ENCODE data around the gene ZNF805. TPM values are rescaled to one million over a fixed set of nuclear protein-coding genes. Genes with fewer than 3 reads are reported as not detected.

The ZNF805 gene
- total and polyA plus RNA-seq, 2 donors (not counting 3 experiments of a cell fraction or from before 2014, with no cell fraction given) = 1.6 to 8.6 TPM

DNA sequence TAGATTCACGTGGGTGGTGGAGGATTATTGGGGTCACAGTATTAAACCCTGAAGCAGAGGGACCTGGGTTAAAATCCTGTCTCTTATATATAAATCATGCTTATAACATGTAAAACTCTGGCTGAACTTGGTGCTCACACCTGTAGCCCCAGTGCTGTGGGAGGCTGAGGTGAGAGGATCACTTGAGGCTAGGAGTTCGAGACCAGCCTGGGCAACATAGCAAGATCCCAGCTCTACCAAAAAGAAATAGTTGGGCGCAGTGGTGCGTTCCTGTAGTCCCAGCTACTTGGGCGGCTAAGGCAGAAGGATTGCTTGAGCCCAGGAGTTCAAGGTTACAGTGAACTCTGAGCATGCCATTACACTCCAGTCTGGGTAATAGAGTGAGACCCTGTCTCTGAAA is 2.4 kb downstream of the ZNF805 start:
- H3K79me2 ChIP-seq (ENCODE audit: control insufficient read depth, insufficient read depth, low read length) = peaks cover 30% of the 10 kb centered on the region

DNA sequence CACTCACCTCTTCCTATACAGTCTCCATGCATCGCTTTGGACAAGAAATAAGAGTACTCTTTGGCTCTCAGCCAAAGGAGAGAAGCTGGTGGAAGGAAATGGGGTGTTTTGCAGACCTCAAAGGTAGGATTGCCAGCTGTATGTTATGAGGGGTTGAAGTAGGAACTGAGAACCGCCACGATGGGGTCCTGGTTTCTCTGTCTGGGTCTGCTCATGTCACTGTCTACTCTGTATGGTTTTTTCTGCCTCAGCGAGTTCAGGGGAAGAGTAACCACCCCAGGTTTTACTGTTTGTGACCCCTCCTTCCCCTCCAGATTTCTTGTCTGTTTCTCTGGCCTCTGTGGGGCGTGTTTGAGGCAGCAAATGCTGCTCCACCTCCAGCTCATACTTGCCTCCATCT is 4.1 kb downstream of the ZNF805 start:
- Histone ChIP-seq H3K9me1 (replicated peaks; ENCODE audit: control insufficient read depth, extremely low read depth, insufficient read depth, low read length) (no peaks in the 10 kb centered on the region), H3K36me3 (ENCODE audit: control insufficient read depth in 2 of 2, extremely low read depth in 1 of 2, insufficient read depth in 2 of 2, low read length in 2 of 2) (peaks cover 7 to 24% of the 10 kb centered on the region in 2 experiments), H3K27me3 (ENCODE audit: control insufficient read depth in 2 of 2, insufficient read depth in 2 of 2, low read length in 2 of 2) (no peaks in the 10 kb centered on the region), H3K4me1 (ENCODE audit: control insufficient read depth, extremely low read depth, insufficient read depth, low read length) (peaks cover 6% of the 10 kb centered on the region), H3K4me3 (replicated peaks in 1 of 3; ENCODE audit: insufficient read depth in 1 of 3, low read depth in 1 of 3, low read length in 3 of 3) (no peak overlapping the region), H3K27ac (ENCODE audit: insufficient read depth, low read depth, low read length) (no peak overlapping the region), H2AFZ (ENCODE audit: low read depth, low read length) (no peak overlapping the region), H3K79me2 (ENCODE audit: control insufficient read depth, insufficient read depth, low read length) (peaks cover 30% of the 10 kb centered on the region), H3K9me3 (replicated peaks; ENCODE audit: control insufficient read depth, insufficient read depth, low read length) (no peaks in the 10 kb centered on the region), H4K20me1 (replicated peaks; ENCODE audit: control insufficient read depth, extremely low read depth, insufficient read depth, low read length) (no peaks in the 10 kb centered on the region), H3K4me2 (ENCODE audit: insufficient read depth, low read length) (no peak overlapping the region), H3K9ac (replicated peaks; ENCODE audit: extremely low read depth, insufficient read depth, low read length) (no peak overlapping the region)
- intact Hi-C loops (cut with micrococcal nuclease) (loop anchor here (5.0 kb wide), 1 partner anchor 108 kb away; the partner anchor contains the start of gene ZNF304), dilution Hi-C loops (cut with MboI; ENCODE audit: extremely low pct_ligation_motif_present, low sequenced_read_pairs) (no loop called here)
- BruUV-seq (replicated peaks) = no TSS peak
- FAIRE-seq (no peak), DNase-seq (ENCODE audit: low read depth, low spot score) (no peak)
- POLR2A ChIA-PET = no interaction called here
- CTCF ChIA-PET = no interaction called here
- TF ChIP-seq POLR2AphosphoS5 (IDR thresholded peaks at IDR 0.05; ENCODE audit: insufficient read depth, low read depth, low read length) = no peak

More for the DNA sequence above, 2.4 kb downstream of the ZNF805 start:
- dilution Hi-C loops (cut with MboI; ENCODE audit: extremely low pct_ligation_motif_present, low sequenced_read_pairs) = no loop called here
- Histone ChIP-seq H3K9ac (replicated peaks; ENCODE audit: extremely low read depth, insufficient read depth, low read length) (no peak overlapping the region), H3K27ac (ENCODE audit: insufficient read depth, low read depth, low read length) (no peak overlapping the region), H3K4me3 (replicated peaks in 1 of 3; ENCODE audit: insufficient read depth in 1 of 3, low read depth in 1 of 3, low read length in 3 of 3) (no peak overlapping the region), H3K9me1 (replicated peaks; ENCODE audit: control insufficient read depth, extremely low read depth, insufficient read depth, low read length) (no peaks in the 10 kb centered on the region), H2AFZ (ENCODE audit: low read depth, low read length) (no peak overlapping the region), H4K20me1 (replicated peaks; ENCODE audit: control insufficient read depth, extremely low read depth, insufficient read depth, low read length) (no peaks in the 10 kb centered on the region), H3K27me3 (ENCODE audit: control insufficient read depth in 2 of 2, insufficient read depth in 2 of 2, low read length in 2 of 2) (no peaks in the 10 kb centered on the region), H3K36me3 (ENCODE audit: control insufficient read depth in 2 of 2, extremely low read depth in 1 of 2, insufficient read depth in 2 of 2, low read length in 2 of 2) (peaks cover 0 to 17% of the 10 kb centered on the region in 2 experiments), H3K9me3 (replicated peaks; ENCODE audit: control insufficient read depth, insufficient read depth, low read length) (no peaks in the 10 kb centered on the region), H3K4me1 (ENCODE audit: control insufficient read depth, extremely low read depth, insufficient read depth, low read length) (peaks cover 6% of the 10 kb centered on the region), H3K4me2 (ENCODE audit: insufficient read depth, low read length) (no peak overlapping the region)
- intact Hi-C loops (cut with micrococcal nuclease) = loop anchor here (5.0 kb wide), 1 partner anchor 109 kb away; the partner anchor contains the start of gene ZNF304
- FAIRE-seq = no peak
- TF ChIP-seq POLR2A (IDR thresholded peaks at IDR 0.05; ENCODE audit: low read depth, low read length) (no peak), EZH2 (IDR thresholded peaks at IDR 0.05; ENCODE audit: borderline replicate concordance, low read depth, low read length, severe bottlenecking) (no peak), GATA2 (IDR thresholded peaks at IDR 0.05; ENCODE audit: insufficient read depth, insufficient read length, low read depth, low read length) (no peak), FOS (IDR thresholded peaks at IDR 0.05; ENCODE audit: borderline replicate concordance, insufficient read depth, low read length) (no peak), JUN (IDR thresholded peaks at IDR 0.05; ENCODE audit: borderline replicate concordance, insufficient read depth, insufficient read length, low read depth) (no peak), MYC (IDR thresholded peaks at IDR 0.05; ENCODE audit: low read depth, low read length) (no peak)
- no peak for DNase-seq (ENCODE audit: low read depth, low spot score)
- BruUV-seq (replicated peaks) = no TSS peak
- ChIA-PET CTCF (no interaction called here), POLR2A (no interaction called here)

Data from endothelial cell of umbilical vein (primary cell).